NCI-H146 treated with DMSO at 0.1 percent for 48 hours (cell line): ENCODE results near the gene SAG.
"Not testable (repeated sequence)": the region's sequence is repeated elsewhere in the genome, so short reads cannot be mapped to it uniquely, and the experiment has no call there.

Experiments
- DNase-seq: peaks from one replicate; lab custom pipeline; 2025; ENCODE audit not compliant: unreplicated experiment; lab: John Stamatoyannopoulos, UW

Gene SAG

DNA sequence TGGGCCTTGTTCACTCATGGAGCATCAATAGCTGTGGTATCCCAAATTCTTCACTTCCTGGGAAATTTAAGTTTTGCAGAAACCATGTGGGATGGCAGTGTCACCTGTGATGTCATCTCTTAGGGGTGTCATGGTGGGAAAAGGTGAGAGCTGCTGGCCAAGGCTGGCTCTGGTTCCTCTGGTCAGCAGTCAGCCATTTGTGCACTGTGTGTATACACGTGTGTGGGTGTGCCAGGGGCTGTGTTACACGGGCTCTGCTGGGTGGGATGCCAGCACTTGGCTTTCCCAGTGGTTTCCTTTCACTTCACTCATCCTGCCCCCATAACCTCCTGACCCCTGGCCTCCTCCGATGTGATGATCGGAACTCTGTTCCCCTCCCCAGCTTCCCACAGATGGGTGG, 21.3 kb downstream of the SAG start:
- no peak for DNase-seq

- DNase-seq, result peak; percentile 89
Observed at GRCh38 chr2:233329489-233330135, 22.0 kb downstream of the SAG start.

DNA sequence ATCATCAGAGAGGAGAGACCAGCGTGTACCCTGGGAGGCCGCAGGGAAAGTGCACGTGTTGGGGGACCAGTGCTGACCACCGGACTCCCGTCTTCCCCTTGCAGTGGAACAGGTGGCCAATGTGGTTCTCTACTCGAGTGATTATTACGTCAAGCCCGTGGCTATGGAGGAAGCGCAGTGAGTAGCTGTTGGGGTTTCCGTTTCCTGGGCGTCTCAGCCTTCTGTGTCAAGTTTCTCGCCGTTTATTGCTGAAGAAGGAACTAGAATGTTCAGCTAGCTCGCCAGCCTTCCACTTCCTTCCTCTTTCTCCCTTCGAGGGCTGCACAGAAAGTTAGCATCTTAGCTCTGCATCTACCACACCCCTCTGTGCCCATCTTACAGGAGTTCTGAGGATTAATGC, 23.9 kb downstream of the SAG start:
- no peak for DNase-seq

DNA sequence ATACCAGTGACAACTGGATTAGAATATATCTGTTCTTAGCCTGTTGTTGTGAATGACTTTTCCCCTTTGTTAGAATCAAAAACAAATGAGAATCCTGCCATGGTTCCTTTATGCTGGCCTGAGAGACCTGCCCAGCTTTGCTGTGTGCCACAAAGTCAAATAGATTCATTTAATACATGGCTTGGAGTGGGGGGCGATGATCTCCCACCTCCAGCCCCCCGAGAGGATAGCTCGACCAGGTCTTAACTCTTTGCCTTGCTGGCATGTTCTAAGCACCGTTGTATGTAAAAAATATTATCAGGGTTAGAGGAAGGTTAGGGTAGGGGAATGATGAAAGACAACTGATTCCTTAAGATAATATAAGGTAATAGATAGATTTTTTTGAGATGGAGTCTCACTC, 24.5 kb downstream of the SAG start:
- DNase-seq, result no peak

- DNase-seq, result no peak
Observed at GRCh38 chr2:233334915-233335314, 27.3 kb downstream of the SAG start.

- DNase-seq, result not testable (repeated sequence)
Observed at GRCh38 chr2:233336091-233336490, 28.5 kb downstream of the SAG start.

DNA sequence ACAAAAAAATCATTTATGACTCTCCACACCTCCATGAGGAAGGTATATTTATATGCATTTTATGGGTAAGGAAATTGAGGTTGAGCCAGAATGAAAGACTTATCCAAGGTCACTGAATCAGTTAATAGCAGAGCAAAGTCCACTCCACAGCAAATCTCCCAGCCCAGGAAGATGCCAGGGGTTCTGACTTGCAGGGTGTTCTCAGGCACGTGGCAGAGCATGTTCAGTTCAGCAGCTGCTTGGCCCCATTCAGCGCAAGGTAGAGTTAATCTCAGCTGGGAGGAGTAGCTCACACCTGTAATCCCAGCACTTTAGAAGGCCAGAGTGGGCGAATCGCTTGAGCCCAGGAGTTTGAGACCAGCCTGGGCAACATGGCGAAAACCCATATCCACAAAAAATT, 28.9 kb downstream of the SAG start:
- no peak for DNase-seq

DNA sequence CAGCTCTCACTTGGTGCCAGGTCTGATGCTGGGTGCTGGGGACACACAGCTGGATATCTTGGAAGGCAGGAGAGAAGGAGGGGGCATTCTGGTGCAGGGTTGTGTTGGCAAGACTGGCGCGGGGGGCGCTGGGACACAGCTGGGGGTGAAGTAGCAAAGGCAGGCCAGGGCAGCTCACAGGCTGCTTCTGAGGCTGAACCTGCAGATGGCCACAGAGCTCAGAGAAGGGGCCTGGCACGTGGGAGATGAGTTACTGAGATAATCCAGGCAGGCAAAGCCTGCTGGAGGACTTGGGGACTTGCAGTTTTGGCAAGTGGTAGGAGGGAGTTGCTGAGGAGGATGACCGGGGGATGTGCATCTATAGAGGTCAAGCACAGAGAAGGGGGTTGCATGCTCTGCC, 30.4 kb downstream of the SAG start:
- no peak for DNase-seq

DNA sequence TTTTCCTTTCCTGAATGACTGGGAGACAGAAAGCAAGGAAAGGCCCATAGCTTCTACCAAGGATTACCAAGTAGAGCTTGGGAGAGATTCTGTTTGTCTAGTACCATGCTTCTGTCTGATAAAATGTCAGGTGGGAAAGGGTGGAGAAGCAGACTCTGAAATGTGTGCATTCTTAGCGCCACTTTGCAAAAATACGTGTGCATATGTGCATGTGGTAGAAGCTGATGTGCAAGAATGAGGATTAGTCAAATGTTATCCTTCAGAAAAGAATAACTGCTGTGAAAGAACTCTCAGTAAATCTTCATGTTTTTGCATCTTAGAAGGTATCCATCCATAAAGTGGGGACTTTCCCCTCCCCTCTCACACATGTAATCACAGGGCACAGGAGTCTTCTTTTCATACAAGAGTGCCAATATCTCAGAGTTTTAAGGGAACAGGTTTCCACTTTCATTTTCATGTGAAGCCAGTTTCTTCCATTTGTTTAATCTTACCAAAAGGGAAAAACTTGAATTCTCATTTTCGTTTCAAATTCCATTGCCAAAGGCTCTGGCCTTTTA, 31.3 kb downstream of the SAG start:
- no peak for DNase-seq

- no peak for DNase-seq
Observed at GRCh38 chr2:233339427-233339826, 31.8 kb downstream of the SAG start.

- DNase-seq, result no peak
Observed at GRCh38 chr2:233341296-233341695, 33.7 kb downstream of the SAG start.

GRCh38 chr2:233342301-233342700, 34.7 kb downstream of the SAG start:
- DNase-seq, result no peak

- DNase-seq, result no peak
Observed at GRCh38 chr2:233343171-233343705, 35.6 kb downstream of the SAG start.

GRCh38 chr2:233346376-233346775, 38.8 kb downstream of the SAG start:
- DNase-seq, result no peak

- no peak for DNase-seq
Observed at GRCh38 chr2:233346930-233347329, 39.3 kb downstream of the SAG start.

- DNase-seq, result no peak
Observed at GRCh38 chr2:233349005-233349998, 41.7 kb downstream of the SAG start.

DNA sequence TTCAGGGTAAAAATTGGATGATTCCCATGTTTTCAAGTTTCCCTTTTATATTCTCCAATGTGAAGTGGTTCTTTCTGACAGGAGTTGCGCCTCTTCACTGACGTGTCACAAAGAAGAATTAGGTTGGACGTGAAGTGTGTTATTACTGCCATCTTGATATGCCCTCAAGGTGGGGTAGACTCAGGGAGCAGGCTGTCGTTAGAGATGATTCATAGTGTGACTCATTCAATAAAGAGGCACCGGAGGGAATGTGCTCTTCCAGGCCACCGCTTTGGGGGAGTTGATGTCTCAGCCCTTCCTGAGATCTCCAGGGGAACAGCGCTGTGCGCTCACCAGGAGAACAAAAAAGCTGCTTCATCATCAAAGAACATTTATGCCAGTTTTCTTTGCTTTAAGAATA, 43.1 kb downstream of the SAG start:
- DNase-seq, result no peak

DNA sequence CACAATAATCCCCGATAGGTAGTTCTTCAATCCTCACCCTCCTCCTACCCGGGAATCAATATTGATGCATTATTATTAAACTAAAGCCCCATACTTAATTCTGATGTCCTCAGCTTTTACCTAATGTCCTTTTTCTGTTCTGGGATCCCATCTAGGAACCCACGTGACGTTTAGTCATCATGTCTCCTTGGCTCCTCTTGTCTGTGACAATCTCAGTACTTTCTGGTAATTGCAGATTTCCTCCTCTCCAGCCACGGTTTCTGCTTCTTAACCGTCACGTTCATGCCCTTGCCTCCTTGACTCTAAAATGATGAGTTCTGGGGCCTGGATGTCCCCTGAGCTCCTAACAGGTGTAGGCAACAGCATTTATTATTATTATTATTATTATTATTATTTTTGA, 43.8 kb downstream of the SAG start:
- no peak for DNase-seq

DNA sequence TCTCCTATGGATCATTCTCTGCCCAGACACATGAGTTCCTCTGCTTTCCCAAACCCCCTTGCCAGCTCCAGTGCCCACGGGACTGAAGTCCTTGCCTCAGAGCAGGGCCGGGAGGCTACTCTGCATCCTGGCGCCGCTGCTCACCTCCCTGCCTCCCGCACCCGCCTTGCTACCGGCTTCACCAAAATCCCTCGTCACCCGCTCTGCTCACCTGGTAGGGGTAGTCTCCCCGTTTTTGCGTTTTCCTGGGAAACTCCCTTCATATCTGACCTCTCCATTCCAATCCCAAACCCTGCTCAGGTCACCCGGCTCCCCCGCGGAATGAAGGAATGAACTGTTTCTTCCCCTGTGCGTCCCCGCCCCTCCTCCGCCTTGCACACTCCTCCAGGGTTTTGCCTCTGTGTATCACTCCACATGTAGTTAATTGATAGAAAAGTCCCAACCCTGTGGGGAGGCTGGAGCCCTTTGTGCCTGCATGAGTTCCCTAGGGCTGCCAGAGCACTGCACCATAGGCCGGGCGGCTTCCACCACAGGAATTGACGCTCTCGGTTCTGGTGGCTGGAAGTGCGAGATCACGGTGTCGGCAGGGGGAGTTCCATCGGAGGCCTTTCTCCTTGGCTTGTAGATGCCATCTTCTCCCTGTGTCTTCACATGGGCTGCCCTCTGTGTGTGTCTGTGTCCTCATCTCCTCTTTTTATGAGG, 44.7 kb downstream of the SAG start:
- no peak for DNase-seq

DNA sequence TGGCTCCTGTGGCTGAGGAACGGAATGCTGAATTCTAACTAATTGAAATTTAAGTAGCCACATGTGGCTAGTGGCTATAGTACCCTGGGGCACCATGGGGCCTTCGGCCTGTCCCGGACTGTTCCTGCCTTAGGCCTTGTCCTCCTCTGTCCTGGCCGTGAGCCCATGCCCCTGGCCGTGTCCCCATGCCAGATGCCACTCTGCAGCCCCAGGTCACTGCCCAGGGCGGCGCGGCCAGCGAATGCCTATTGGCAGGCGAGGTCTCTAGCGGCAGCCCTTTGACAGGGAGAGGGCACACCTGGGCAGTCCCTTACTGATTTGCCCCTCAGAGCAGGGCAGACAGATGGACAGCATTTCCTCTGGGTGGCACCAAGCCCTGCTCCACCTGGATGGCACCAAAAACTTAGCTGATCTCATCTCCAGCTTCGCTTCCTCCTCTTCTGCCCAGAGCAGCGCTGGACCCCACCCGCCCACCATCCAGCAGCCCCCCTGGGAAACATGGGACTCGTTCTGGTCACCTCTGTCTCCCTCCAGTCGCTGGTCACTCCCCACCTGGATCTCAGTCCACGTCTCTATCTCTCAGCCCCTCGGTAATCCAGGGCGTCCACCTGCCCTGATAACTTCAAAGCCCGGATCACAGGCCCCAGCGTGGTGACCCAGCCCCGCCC, 45.6 kb downstream of the SAG start:
- DNase-seq, result no peak
